ENCODE results near the gene ELAC2. TPM values are rescaled to one million over a fixed set of nuclear protein-coding genes. Genes with fewer than 3 reads are reported as not detected.

ELAC2 gene
- total and polyA plus RNA-seq, 11 donors, result 28.2 to 114 (median 66.8) TPM

- WGBS, 4 donors, result 80 to 90% (median 84%) methylated on average over 10 of the region's 10 CpGs
- Histone ChIP-seq H3K36me3 (peaks cover 0 to 3% (median 0%) of the 10 kb centered on the region in 9 donors), H3K27ac (no peak overlapping the region), H3K4me3 (no peak overlapping the region), H3K4me1 (peaks cover 0 to 5% (median 0%) of the 10 kb centered on the region in 12 donors), H3K27me3 (no peaks in the 10 kb centered on the region), H3K9me3 (no peaks in the 10 kb centered on the region)
- intact Hi-C loops (cut with DNase I), result no loop called here
- no peak for TF ChIP-seq POLR2A (IDR thresholded peaks at IDR 0.05)
- TF ChIP-seq, protein P1, sequence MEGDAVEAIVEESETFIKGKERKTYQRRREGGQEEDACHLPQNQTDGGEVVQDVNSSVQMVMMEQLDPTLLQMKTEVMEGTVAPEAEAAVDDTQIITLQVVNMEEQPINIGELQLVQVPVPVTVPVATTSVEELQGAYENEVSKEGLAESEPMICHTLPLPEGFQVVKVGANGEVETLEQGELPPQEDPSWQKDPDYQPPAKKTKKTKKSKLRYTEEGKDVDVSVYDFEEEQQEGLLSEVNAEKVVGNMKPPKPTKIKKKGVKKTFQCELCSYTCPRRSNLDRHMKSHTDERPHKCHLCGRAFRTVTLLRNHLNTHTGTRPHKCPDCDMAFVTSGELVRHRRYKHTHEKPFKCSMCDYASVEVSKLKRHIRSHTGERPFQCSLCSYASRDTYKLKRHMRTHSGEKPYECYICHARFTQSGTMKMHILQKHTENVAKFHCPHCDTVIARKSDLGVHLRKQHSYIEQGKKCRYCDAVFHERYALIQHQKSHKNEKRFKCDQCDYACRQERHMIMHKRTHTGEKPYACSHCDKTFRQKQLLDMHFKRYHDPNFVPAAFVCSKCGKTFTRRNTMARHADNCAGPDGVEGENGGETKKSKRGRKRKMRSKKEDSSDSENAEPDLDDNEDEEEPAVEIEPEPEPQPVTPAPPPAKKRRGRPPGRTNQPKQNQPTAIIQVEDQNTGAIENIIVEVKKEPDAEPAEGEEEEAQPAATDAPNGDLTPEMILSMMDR (IDR thresholded peaks at IDR 0.05), result no peak
- DNase-seq (no peak), ATAC-seq (no peak)
These were observed 53.0 kb downstream of the ELAC2 start for GRCh38 chr17:12964840-12965239.

DNA sequence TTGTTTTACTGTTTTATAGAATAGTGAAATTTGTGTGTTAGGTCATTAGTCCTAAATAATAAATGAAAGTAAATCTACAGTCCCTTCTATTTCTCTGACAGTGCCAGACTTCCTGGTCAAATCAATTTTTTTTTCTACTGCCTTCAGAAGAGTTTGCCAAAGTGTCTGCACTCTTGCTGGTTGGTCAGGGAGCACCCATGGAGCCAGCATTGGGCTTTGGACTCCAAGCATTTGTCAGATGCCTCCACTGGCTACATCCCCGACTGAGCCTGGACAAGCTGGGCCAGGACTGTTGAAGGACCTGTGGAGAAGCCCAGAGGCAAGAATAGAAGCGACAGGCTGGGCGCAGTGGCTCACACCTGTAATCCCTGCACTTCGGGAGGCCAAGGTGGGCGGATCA lies 53.7 kb downstream of the ELAC2 start:
- no peaks in the 10 kb centered on the region for H3K27me3 ChIP-seq
- peaks cover 0 to 10% (median 0%) of the 10 kb centered on the region in 9 donors for H3K36me3 ChIP-seq
- ATAC-seq, result no peak
- peaks cover 0 to 5% (median 0%) of the 10 kb centered on the region in 12 donors for H3K4me1 ChIP-seq
- no peak overlapping the region for H3K27ac ChIP-seq
- H3K4me3 ChIP-seq, result no peak overlapping the region
- no peaks in the 10 kb centered on the region for H3K9me3 ChIP-seq
- 91 to 92% (median 92%) methylated on average over 5 of the region's 5 CpGs for WGBS, 4 donors
- TF ChIP-seq, protein P1 (IDR thresholded peaks at IDR 0.05), result no peak
- no peak for TF ChIP-seq POLR2A (IDR thresholded peaks at IDR 0.05)
- intact Hi-C loops (cut with DNase I), result no loop called here
- DNase-seq, result no peak

DNA sequence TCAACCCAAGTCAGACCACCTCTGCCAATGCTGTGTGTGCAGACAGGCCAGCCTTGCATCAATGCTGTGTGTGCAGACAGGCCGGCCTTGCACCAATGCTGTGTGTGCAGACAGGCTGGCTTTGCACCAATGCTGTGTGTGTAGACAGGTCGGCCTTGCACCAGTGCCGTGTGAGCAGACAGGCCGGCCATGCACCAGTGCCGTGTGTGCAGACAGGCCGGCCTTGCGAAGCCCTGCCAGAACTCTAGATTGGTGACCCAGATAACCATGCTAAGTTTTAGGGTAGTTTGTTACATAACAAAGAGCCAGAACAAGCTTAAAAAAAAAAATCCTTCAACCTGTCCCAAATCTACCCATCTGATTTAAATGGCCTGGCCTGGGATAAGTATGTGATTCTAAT lies 54.3 kb downstream of the ELAC2 start:
- TF ChIP-seq, protein P1 (IDR thresholded peaks at IDR 0.05), result no peak
- TF ChIP-seq POLR2A (IDR thresholded peaks at IDR 0.05), result no peak
- no peak overlapping the region for H3K4me3 ChIP-seq
- H3K27ac ChIP-seq, result no peak overlapping the region
- peaks cover 0 to 15% (median 0%) of the 10 kb centered on the region in 9 donors for H3K36me3 ChIP-seq
- 90 to 96% (median 93%) methylated on average over 6 to 7 of the region's 7 CpGs for whole genome bisulfite sequencing, 4 donors
- DNase-seq (no peak), ATAC-seq (no peak)
- intact Hi-C loops (cut with DNase I), result no loop called here
- no peaks in the 10 kb centered on the region for H3K27me3 ChIP-seq
- H3K4me1 ChIP-seq, result peaks cover 0 to 5% (median 0%) of the 10 kb centered on the region in 12 donors
- H3K9me3 ChIP-seq, result no peaks in the 10 kb centered on the region

- no peak for TF ChIP-seq POLR2A (IDR thresholded peaks at IDR 0.05)
- TF ChIP-seq, protein P1 (IDR thresholded peaks at IDR 0.05), result no peak
- no peaks in the 10 kb centered on the region for H3K4me1 ChIP-seq
- no peaks in the 10 kb centered on the region for H3K27me3 ChIP-seq
- WGBS, 4 donors, result 94 to 97% (median 95%) methylated on average over 4 of the region's 4 CpGs
- no peak for DNase-seq
- peaks cover 0 to 26% (median 3%) of the 10 kb centered on the region in 9 donors for H3K36me3 ChIP-seq
- intact Hi-C loops (cut with DNase I), result no loop called here
- no peak overlapping the region for H3K4me3 ChIP-seq
- H3K27ac ChIP-seq, result no peak overlapping the region
- no peak for ATAC-seq
- H3K9me3 ChIP-seq, result peaks cover 0 to 13% (median 0%) of the 10 kb centered on the region in 12 donors
These were observed 56.2 kb downstream of the ELAC2 start for GRCh38 chr17:12961655-12962054.
